ENCODE results near the gene FSHB. TPM values are rescaled to one million over a fixed set of nuclear protein-coding genes. Genes with fewer than 3 reads are reported as not detected.

Gene FSHB
- total RNA-seq: not detected in 2 replicates

GRCh38 chr11:30230714-30231113 lies at the start of gene FSHB:
Gene FSHB, plus strand, starts transcription at chr11:30231014. Its CDS starts 889 bp downstream, at chr11:30231903.

Other genes with a start within 250 kb of the FSHB start
- gene KCNA4, start 214.0 kb upstream of the FSHB start, total RNA-seq: not detected in 2 replicates
- 17.2 and 67.5 TPM in 2 replicates for gene ARL14EP, start 92.1 kb downstream of the FSHB start, total RNA-seq

Data from epithelial cell of umbilical artery (primary cell).